HepG2 (cell line): ENCODE results near the gene NDUFC1. TPM values are rescaled to one million over a fixed set of nuclear protein-coding genes. Genes with fewer than 3 reads are reported as not detected.
"Not testable (repeated sequence)": the region's sequence is repeated elsewhere in the genome, so short reads cannot be mapped to it uniquely, and the experiment has no call there.

Source experiments
- ATAC-seq: fragments of 200-7000 bp; cut with Tn5 transposase; 3 replicates; pipeline ENCODE4 v1.9.1; 2020; ENCODE audit warnings: mild to moderate bottlenecking, moderate library complexity
- BruUV-seq: library from RNA; stranded (reverse); fragments of 400-500 nt; replicated peaks from 2 replicates; lab custom pipeline; 2021; lab: Mats Ljungman, UMichigan
- CTCF ChIA-PET: fragments of 300-600 bp; formaldehyde crosslinking; extraction: SDS; loops from one replicate; lab custom pipeline; 2021; ENCODE audit warnings: low total read pairs, inconsistent platforms, low intra/inter-chr PET ratio; lab: Yijun Ruan, JAX
- POLR2A ChIA-PET: fragments of 350-600 bp; sonication (Branson Sonifier 250); formaldehyde crosslinking; loops from one replicate; lab custom pipeline; 2020; ENCODE audit warnings: antibody characterized with exemption, inconsistent platforms; lab: Yijun Ruan, JAX
- DNase-seq: peaks from one replicate; pipeline ENCODE4 v3.0.0-alpha.2; 2015; ENCODE audit warnings: low spot score
- FAIRE-seq: peaks from 3 replicates; lab custom pipeline; 2011; peaks lifted over from hg19 to GRCh38; lab: Jason Lieb, UNC
- H2AFZ ChIP-seq: one replicate; pipeline ENCODE4 v1.6.1; 2011; ENCODE audit warnings: low read length, inconsistent platforms
- H3K27ac ChIP-seq: fragments of 300-600 bp; 3 replicates; pipeline ENCODE4 v1.8.0; 2011; ENCODE audit warnings: mixed run types, mild to moderate bottlenecking, mixed read lengths, low read length, inconsistent platforms; ENCODE audit not compliant: insufficient read depth; ENCODE audit errors: extremely low read length
- H3K27me3 ChIP-seq, 2 experiments: fragments of 200-600 bp in 1 of 2; 2 replicates in 1 of 2; 3 replicates in 1 of 2; pipeline versions ENCODE4 v1.6.0 to v1.8.0; 2011; ENCODE audit warnings: low read length in 2 of 2, mild to moderate bottlenecking in 2 of 2, moderate library complexity in 2 of 2, inconsistent platforms in 1 of 2; ENCODE audit not compliant: insufficient read depth in 2 of 2, control insufficient read depth in 1 of 2
- H3K36me3 ChIP-seq, 2 experiments: fragments of 200-600 bp in 1 of 2; replicated peaks in 1 of 2; 2 replicates in 1 of 2; 3 replicates in 1 of 2; pipeline versions ENCODE4 v1.5.1 to v1.8.0; 2011; ENCODE audit warnings: low read length in 2 of 2, inconsistent platforms in 1 of 2; ENCODE audit not compliant: insufficient read depth in 2 of 2, control insufficient read depth in 1 of 2
- H3K4me1 ChIP-seq: 2 replicates; pipeline ENCODE4 v1.5.1; 2012; ENCODE audit warnings: low read length, inconsistent platforms; ENCODE audit not compliant: insufficient read depth
- H3K4me2 ChIP-seq: 2 replicates; pipeline ENCODE4 v1.6.0; 2011; ENCODE audit warnings: low read depth, low read length, inconsistent platforms
- H3K4me3 ChIP-seq, 3 experiments: fragments of 200-600 bp in 1 of 3; sonication (generic), shearing (Covaris generic) in 1 of 3; replicated peaks in 1 of 3; 2 replicates each; pipeline ENCODE4 v1.5.1; 2011 to 2016; ENCODE audit warnings: low read length in 3 of 3, inconsistent platforms in 2 of 3, low read depth in 2 of 3, mild to moderate bottlenecking in 2 of 3, control low read depth in 1 of 3, mixed read lengths in 1 of 3; ENCODE audit not compliant: insufficient read depth in 1 of 3
- H3K79me2 ChIP-seq: one replicate; pipeline ENCODE4 v1.6.1; 2011; ENCODE audit warnings: low read length, inconsistent platforms; ENCODE audit not compliant: insufficient read depth
- H3K9ac ChIP-seq: 2 replicates; pipeline ENCODE4 v1.6.0; 2011; ENCODE audit warnings: mild to moderate bottlenecking, low read depth, low read length, inconsistent platforms; ENCODE audit not compliant: insufficient read depth
- H3K9me3 ChIP-seq: 2 replicates; pipeline ENCODE4 v1.5.1; 2012; ENCODE audit warnings: mild to moderate bottlenecking, low read length
- H4K20me1 ChIP-seq: 2 replicates; pipeline ENCODE4 v1.6.0; 2011; ENCODE audit warnings: inconsistent platforms, mild to moderate bottlenecking, low read length, moderate library complexity; ENCODE audit not compliant: insufficient read depth
- FOXK2 ChIP-seq: fragments of 450-650 bp; IDR thresholded peaks from 2 replicates; pipeline ENCODE4 v1.6.1; 2016
- IRX3 ChIP-seq: sonication (generic); formaldehyde crosslinking; IDR thresholded peaks from 2 replicates; pipeline ENCODE4 v1.8.1; 2023; ENCODE audit warnings: mild to moderate bottlenecking, low read depth, missing genetic modification reagents, borderline replicate concordance
- KLF6 ChIP-seq: IDR thresholded peaks from 2 replicates; pipeline ENCODE4 v1.8.0; 2016; ENCODE audit warnings: missing biosample characterization, missing genetic modification reagents
- NFATC3 ChIP-seq: sonication (generic); formaldehyde crosslinking; IDR thresholded peaks from 2 replicates; pipeline ENCODE4 v1.5.1; 2020; ENCODE audit warnings: mild to moderate bottlenecking, missing genetic modification reagents
- PTBP1 ChIP-seq: fragments of 200-400 bp; formaldehyde crosslinking; IDR thresholded peaks from 2 replicates; pipeline ENCODE4 v1.6.1; 2018; ENCODE audit warnings: low read length, low read depth; ENCODE audit not compliant: poor library complexity, severe bottlenecking
- RFX1 ChIP-seq: fragments of 450-650 bp; IDR thresholded peaks from 2 replicates; pipeline ENCODE4 v1.6.1; 2017
- ZNF296 ChIP-seq: sonication (generic); formaldehyde crosslinking; conservative IDR thresholded peaks from 2 replicates; pipeline ENCODE4 v1.5.0; 2020; ENCODE audit warnings: mild to moderate bottlenecking, missing genetic modification reagents
- ZNF775 ChIP-seq: sonication (generic); formaldehyde crosslinking; IDR thresholded peaks from 2 replicates; pipeline ENCODE4 v1.4.0; 2020; ENCODE audit warnings: missing genetic modification reagents, mild to moderate bottlenecking, moderate library complexity, borderline replicate concordance
- ZSCAN31 ChIP-seq: sonication (generic); formaldehyde crosslinking; IDR thresholded peaks from 2 replicates; pipeline ENCODE4 v1.5.0; 2020; ENCODE audit warnings: low read depth, mild to moderate bottlenecking, missing genetic modification reagents
- WGBS: methylation state at CpG from one replicate; pipeline ENCODE4 v1.1.6; 2017; ENCODE audit warnings: low lambda C conversion rate; 5-methylcytosine and 5-hydroxymethylcytosine counted together
- in situ Hi-C: cut with HindIII; loops from 2 replicates; pipeline ENCODE4 v1.10.0; 2017; ENCODE audit warnings: low pct_unique_long_range_greater_than_20kb; ENCODE audit not compliant: extremely low pct_ligation_motif_present
- intact Hi-C: fragments of 100-400 bp; cut with micrococcal nuclease; formaldehyde crosslinking; loops from one replicate; pipeline ENCODE4 v1.10.0; 2022; ENCODE audit not compliant: unreplicated experiment
- polyA plus RNA-seq, 8 experiments: library from polyadenylated mRNA; depleted of rRNA in 3 of 8; stranded (reverse) in 7 of 8; unstranded in 1 of 8; fragments of >200 nt; fragmentation: Illumina TruSeq in 4 of 8; extraction: Trizol in 4 of 8; gene quantifications; 2 replicates each; pipeline versions ENCODE4 v1.2.1 to v1.2.3, GENCODE V29; 2011 to 2016; ENCODE audit warnings: low read depth in 4 of 8, missing spikeins in 1 of 8, mixed read lengths in 1 of 8; ENCODE audit not compliant: insufficient read depth in 1 of 8
- total RNA-seq, 5 experiments: library from RNA; depleted of rRNA; stranded (reverse); fragments of >200 nt; fragmentation: Illumina TruSeq; extraction: Trizol; gene quantifications; 2 replicates each; pipeline ENCODE4 v1.2.3, GENCODE V29; 2016; ENCODE audit warnings: low read depth in 1 of 5
- TF ChIP-seq, protein P1 (sequence below): sonication (generic); formaldehyde crosslinking; IDR thresholded peaks from 2 replicates; pipeline ENCODE4 v1.8.0; 2023; ENCODE audit warnings: mild to moderate bottlenecking, missing genetic modification reagents

Gene NDUFC1
- total and polyA plus RNA-seq, 2 of the 13 experiments (the other 11 are each of a cell fraction or from before 2014, with no cell fraction given) = 43.4 to 96.4 TPM

- H3K79me2 ChIP-seq, H4K20me1 ChIP-seq, in situ Hi-C loops, CTCF ChIA-PET, ATAC-seq, H3K4me2 ChIP-seq, POLR2A ChIA-PET, H3K36me3 ChIP-seq, H3K27ac ChIP-seq, H2AFZ ChIP-seq, BruUV-seq, H3K9ac ChIP-seq, H3K9me3 ChIP-seq, FAIRE-seq, intact Hi-C loops, H3K27me3 ChIP-seq, H3K4me3 ChIP-seq, DNase-seq: not testable (repeated sequence)
- peaks cover 16% of the 10 kb centered on the region; the same call in 1 of the 2 replicates for H3K4me1 ChIP-seq
- WGBS = 27% methylated on average over 6 of the region's 6 CpGs
Observed at GRCh38 chr4:139255581-139255980, 46.7 kb downstream of the NDUFC1 start.

- ATAC-seq (no peak), DNase-seq (no peak), FAIRE-seq (no peak)
- Histone ChIP-seq H3K4me2 (no peak overlapping the region), H3K27ac (no peak overlapping the region), H3K4me3 (no peak overlapping the region), H3K9me3 (no peaks in the 10 kb centered on the region), H3K9ac (no peak overlapping the region), H4K20me1 (no peaks in the 10 kb centered on the region), H2AFZ (peak overlapping the region; percentile 27), H3K27me3 (no peaks in the 10 kb centered on the region), H3K36me3 (no peaks in the 10 kb centered on the region), H3K4me1 (peaks cover 16% of the 10 kb centered on the region; the same call in 1 of the 2 replicates), H3K79me2 (no peaks in the 10 kb centered on the region)
- POLR2A ChIA-PET = interaction anchor here (1.2 to 1.3 kb wide), 2 partner anchors 10 to 13 kb away, joined by 3 read pairs; no protein-coding TSS in a partner anchor
- CTCF ChIA-PET = no interaction called here
- no TSS peak for BruUV-seq
- TF ChIP-seq RFX1 = no peak
- TF ChIP-seq PTBP1 = no peak
- no peak for TF ChIP-seq KLF6 (CRISPR knock-in tag)
- no peak for TF ChIP-seq IRX3
- TF ChIP-seq ZNF775 (CRISPR knock-in tag) = no peak
- TF ChIP-seq ZNF296 (CRISPR knock-in tag) = no peak
- no peak for TF ChIP-seq NFATC3
- TF ChIP-seq ZSCAN31 (CRISPR knock-in tag) = no peak
- no peak for TF ChIP-seq FOXK2
- TF ChIP-seq, protein P1, sequence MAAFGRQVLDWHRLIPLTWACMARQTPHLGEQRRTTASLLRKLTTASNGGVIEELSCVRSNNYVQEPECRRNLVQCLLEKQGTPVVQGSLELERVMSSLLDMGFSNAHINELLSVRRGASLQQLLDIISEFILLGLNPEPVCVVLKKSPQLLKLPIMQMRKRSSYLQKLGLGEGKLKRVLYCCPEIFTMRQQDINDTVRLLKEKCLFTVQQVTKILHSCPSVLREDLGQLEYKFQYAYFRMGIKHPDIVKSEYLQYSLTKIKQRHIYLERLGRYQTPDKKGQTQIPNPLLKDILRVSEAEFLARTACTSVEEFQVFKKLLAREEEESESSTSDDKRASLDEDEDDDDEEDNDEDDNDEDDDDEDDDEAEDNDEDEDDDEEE (CRISPR knock-in tag) = no peak
- WGBS = 70% methylated on average over 3 of the region's 3 CpGs
- intact Hi-C loops = no loop called here
- in situ Hi-C loops = no loop called here
Observed at GRCh38 chr4:139253713-139254112, 48.6 kb downstream of the NDUFC1 start.
